Measurements from ENCODE around the gene RNASE7. TPM values are rescaled to one million over a fixed set of nuclear protein-coding genes. Genes with fewer than 3 reads are reported as not detected.
"Not testable (repeated sequence)": the region's sequence is repeated elsewhere in the genome, so short reads cannot be mapped to it uniquely, and the experiment has no call there.

RNASE7 gene
- total RNA-seq, 4 donors from 2014 or later: 0.55 TPM; not detected in 3

- Histone ChIP-seq H3K4me1 (no peaks in the 10 kb centered on the region), H3K36me3 (no peaks in the 10 kb centered on the region), H3K4me3 (no peak overlapping the region), H3K27ac (peak overlapping the region in 1 of 4 donors; percentile 8), H3K9me3 (no peaks in the 10 kb centered on the region), H3K27me3 (no peaks in the 10 kb centered on the region)
- in situ Hi-C loops (cut with MboI; ENCODE audit: low sequenced_read_pairs in 4 of 4): no loop called here
- intact Hi-C loops (cut with DNase I; ENCODE audit: low total_unique reads): no loop called here
- no peak for DNase-seq
- TF ChIP-seq CTCF (IDR thresholded peaks at IDR 0.05 in 4 of 5, conservative IDR thresholded peaks at IDR 0.05 in 1 of 5): no peak
- TF ChIP-seq POLR2A (IDR thresholded peaks at IDR 0.05): no peak
- peak in 1 of 2 donors; percentile 5 for ATAC-seq
Measured at GRCh38 chr14:21003788-21004346, 38.3 kb upstream of the RNASE7 start.

- H3K9me3 ChIP-seq; H3K4me1 ChIP-seq; H3K27me3 ChIP-seq; ATAC-seq; H3K4me3 ChIP-seq; H3K36me3 ChIP-seq; DNase-seq; H3K27ac ChIP-seq; intact Hi-C loops (cut with DNase I; ENCODE audit: low total_unique reads): not testable (repeated sequence)
- in situ Hi-C loops (cut with MboI; ENCODE audit: low sequenced_read_pairs in 4 of 4): loop anchor here (10.0 kb wide), 2 partner anchors 85 to 95 kb away; partner anchors contain the start of genes TMEM253 (in 2 of the 4) and ZNF219 (in 2 of the 4)
Measured at GRCh38 chr14:21009721-21010120, 32.4 kb upstream of the RNASE7 start.

DNA sequence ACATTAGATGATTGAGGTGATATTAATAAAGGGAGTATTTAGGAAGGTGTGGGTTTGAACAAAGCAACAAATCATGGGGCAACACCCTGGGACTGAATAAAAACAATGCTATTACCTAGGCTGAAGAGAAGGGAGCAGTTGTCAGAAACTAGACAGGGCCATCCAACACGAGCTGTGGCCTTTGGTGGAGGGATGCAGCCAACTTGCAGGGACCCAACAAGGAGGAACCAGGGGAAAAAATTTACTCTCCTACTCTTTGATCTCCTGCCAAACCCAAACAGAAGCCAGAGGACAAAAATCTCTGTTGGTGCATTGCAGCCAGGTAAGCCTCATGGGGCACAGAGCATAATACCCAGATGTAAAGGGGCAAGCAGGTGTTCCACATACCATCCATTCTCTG is 31.0 kb upstream of the RNASE7 start:
- intact Hi-C loops (cut with DNase I; ENCODE audit: low total_unique reads) (no loop called here), in situ Hi-C loops (cut with MboI; ENCODE audit: low sequenced_read_pairs in 4 of 4) (loop anchor here (10.0 kb wide), 2 partner anchors 84 to 94 kb away; partner anchors contain the start of genes TMEM253 (in 2 of the 4) and ZNF219 (in 2 of the 4))
- H3K36me3 ChIP-seq: peaks cover 0 to under 1% of the 10 kb centered on the region in 2 donors
- no peak overlapping the region for H3K27ac ChIP-seq
- no peak for DNase-seq
- H3K4me3 ChIP-seq: no peak overlapping the region
- no peak for TF ChIP-seq CTCF (IDR thresholded peaks at IDR 0.05 in 4 of 5, conservative IDR thresholded peaks at IDR 0.05 in 1 of 5)
- TF ChIP-seq POLR2A (IDR thresholded peaks at IDR 0.05): no peak
- H3K4me1 ChIP-seq: peaks cover 14 to 20% of the 10 kb centered on the region in 2 donors
- no peak for ATAC-seq
- H3K9me3 ChIP-seq: no peaks in the 10 kb centered on the region
- no peaks in the 10 kb centered on the region for H3K27me3 ChIP-seq

DNA sequence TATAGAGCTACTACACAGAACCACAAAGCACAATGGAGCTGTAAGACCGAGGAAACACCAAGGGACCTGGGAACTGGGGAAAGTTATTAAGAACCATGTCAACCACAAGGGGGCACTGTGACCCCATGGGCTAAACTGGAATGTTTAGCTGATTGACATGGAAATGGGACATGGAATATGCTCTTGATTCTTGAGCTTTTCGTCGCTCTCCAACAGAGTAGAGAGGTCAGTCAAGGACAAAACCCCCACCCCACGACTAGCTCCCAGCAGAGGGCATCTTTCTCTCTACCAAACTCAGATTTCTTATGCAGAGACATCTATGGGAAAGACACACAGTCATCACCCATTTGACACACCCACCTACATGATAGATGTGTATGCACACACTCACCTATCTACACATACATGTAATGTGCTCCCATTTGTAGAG is 27.4 kb upstream of the RNASE7 start:
- ATAC-seq (peak; percentile 72 to 88), DNase-seq (peak; percentile 78 to 86)
- Histone ChIP-seq H3K9me3 (no peaks in the 10 kb centered on the region), H3K27me3 (no peaks in the 10 kb centered on the region), H3K27ac (peak overlapping the region; percentile 97 to 100 (median 100)), H3K36me3 (peaks cover 0 to 37% of the 10 kb centered on the region in 2 donors), H3K4me1 (peaks cover 51 to 56% of the 10 kb centered on the region in 2 donors), H3K4me3 (no peak overlapping the region)
- in situ Hi-C loops (cut with MboI; ENCODE audit: low sequenced_read_pairs in 4 of 4) (loop anchor here (10.0 kb wide), 2 partner anchors 80 to 90 kb away; partner anchors contain the start of genes TMEM253 (in 2 of the 4) and ZNF219 (in 2 of the 4)), intact Hi-C loops (cut with DNase I; ENCODE audit: low total_unique reads) (loop anchor here (1.0 kb wide), 3 partner anchors 26 to 90 kb away; no protein-coding TSS in a partner anchor)
- TF ChIP-seq POLR2A (IDR thresholded peaks at IDR 0.05) (no peak), CTCF (IDR thresholded peaks at IDR 0.05 in 4 of 5, conservative IDR thresholded peaks at IDR 0.05 in 1 of 5) (peak; percentile 96 to 99 (median 98))

GRCh38 chr14:21015312-21015711 is 26.9 kb upstream of the RNASE7 start:
- Histone ChIP-seq H3K4me1 (peaks cover 54 to 62% of the 10 kb centered on the region in 2 donors), H3K4me3 (no peak overlapping the region), H3K27me3 (no peaks in the 10 kb centered on the region), H3K9me3 (no peaks in the 10 kb centered on the region), H3K36me3 (peaks cover 0 to 42% of the 10 kb centered on the region in 2 donors), H3K27ac (peak overlapping the region; percentile 97 to 100 (median 100))
- DNase-seq (peak in 1 of 2 donors; percentile 84), ATAC-seq (peak; percentile 87 to 91)
- TF ChIP-seq CTCF (IDR thresholded peaks at IDR 0.05 in 4 of 5, conservative IDR thresholded peaks at IDR 0.05 in 1 of 5): no peak
- TF ChIP-seq POLR2A (IDR thresholded peaks at IDR 0.05): peak in 1 of 2 donors; percentile 44
- in situ Hi-C loops (cut with MboI; ENCODE audit: low sequenced_read_pairs in 4 of 4): loop anchor here (10.0 kb wide), 2 partner anchors 79 to 89 kb away; partner anchors contain the start of genes TMEM253 (in 2 of the 4) and ZNF219 (in 2 of the 4)
- intact Hi-C loops (cut with DNase I; ENCODE audit: low total_unique reads): no loop called here
